ENCODE results near the gene COP1. TPM values are rescaled to one million over a fixed set of nuclear protein-coding genes. Genes with fewer than 3 reads are reported as not detected.
A peak's percentile ranks its signal among the peaks of the same experiment; 100 is the strongest.

The COP1 gene
- total RNA-seq, 1 experiment from 2014 or later: 47.0 TPM

DNA sequence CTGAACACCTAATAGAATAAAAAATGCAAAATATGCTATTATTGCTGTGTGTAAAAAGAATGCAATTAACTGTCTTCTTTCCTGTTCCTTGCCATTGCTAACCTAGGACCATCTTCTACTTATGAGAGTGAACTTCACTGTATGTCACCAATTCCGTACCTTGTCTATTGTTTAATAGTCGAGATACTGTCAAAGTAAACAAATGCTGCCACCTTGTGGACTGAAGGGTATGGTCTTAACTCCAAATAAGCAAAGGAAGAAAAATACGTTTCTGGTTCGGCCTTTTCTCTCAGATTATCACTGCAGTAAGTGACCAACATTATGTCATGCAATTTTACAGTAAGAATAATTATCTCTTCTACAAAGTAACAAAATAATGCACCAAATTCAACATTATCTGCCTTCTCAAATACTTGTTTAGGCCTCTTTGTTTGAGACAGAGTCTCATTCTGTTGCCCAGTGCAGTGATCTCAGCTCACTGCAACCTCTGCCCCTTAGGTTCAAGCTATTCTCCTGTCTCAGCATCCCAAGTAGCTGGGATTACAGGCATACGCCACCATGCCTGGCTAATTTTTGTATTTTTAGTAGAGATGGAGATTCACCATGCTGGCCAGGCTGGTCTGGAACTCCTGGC, 133.4 kb downstream of the COP1 start:
- Mint-ChIP-seq H3K27me3 (ENCODE audit: insufficient read depth, unreplicated experiment) (no peaks in the 10 kb centered on the region), H3K4me1 (ENCODE audit: insufficient read depth, unreplicated experiment) (peaks cover 6% of the 10 kb centered on the region), H3K27ac (ENCODE audit: low read depth, unreplicated experiment) (no peak overlapping the region), H3K36me3 (ENCODE audit: insufficient read depth, unreplicated experiment) (peaks cover 25% of the 10 kb centered on the region), H3K9me3 (ENCODE audit: unreplicated experiment) (peaks cover 8% of the 10 kb centered on the region), H3K4me3 (ENCODE audit: unreplicated experiment) (no peak overlapping the region)
- intact Hi-C loops (cut with micrococcal nuclease): loop anchor here (1.0 to 10.0 kb wide), 7 partner anchors 139 to 921 kb away; no protein-coding TSS in a partner anchor
- ChIA-PET POLR2A (no interaction called here), CTCF (interaction anchor here (0.5 to 3.2 kb wide), 36 partner anchors 8 to 991 kb away, joined by 3 to 34 read pairs (median 3); no protein-coding TSS in a partner anchor)
- DNase-seq (ENCODE audit: unreplicated experiment): peak; percentile 85
- BruUV-seq (replicated peaks): no TSS peak
- TF ChIP-seq, protein P1, sequence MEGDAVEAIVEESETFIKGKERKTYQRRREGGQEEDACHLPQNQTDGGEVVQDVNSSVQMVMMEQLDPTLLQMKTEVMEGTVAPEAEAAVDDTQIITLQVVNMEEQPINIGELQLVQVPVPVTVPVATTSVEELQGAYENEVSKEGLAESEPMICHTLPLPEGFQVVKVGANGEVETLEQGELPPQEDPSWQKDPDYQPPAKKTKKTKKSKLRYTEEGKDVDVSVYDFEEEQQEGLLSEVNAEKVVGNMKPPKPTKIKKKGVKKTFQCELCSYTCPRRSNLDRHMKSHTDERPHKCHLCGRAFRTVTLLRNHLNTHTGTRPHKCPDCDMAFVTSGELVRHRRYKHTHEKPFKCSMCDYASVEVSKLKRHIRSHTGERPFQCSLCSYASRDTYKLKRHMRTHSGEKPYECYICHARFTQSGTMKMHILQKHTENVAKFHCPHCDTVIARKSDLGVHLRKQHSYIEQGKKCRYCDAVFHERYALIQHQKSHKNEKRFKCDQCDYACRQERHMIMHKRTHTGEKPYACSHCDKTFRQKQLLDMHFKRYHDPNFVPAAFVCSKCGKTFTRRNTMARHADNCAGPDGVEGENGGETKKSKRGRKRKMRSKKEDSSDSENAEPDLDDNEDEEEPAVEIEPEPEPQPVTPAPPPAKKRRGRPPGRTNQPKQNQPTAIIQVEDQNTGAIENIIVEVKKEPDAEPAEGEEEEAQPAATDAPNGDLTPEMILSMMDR (IDR thresholded peaks at IDR 0.05; ENCODE audit: unreplicated experiment): peak; percentile 74

DNA sequence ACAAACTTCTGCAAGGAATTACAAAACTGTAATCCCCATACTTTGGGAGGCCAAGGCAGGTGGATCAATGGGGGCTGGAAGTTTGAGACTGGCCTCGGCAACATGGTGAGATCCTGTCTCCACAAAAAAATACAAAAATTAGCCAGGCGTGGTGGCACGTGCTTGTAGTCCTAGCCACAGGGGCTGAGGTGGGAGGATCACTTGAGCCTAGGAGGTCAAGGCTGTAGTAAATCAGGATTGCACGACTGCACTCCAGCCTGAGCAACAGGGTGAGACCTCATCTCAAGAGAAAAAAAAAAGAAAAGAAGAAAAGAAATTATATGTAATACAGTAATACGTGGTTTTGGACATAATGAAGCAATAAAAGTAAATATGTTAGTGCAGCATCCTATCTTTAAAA, 138.2 kb downstream of the COP1 start:
- POLR2A ChIA-PET: no interaction called here
- Mint-ChIP-seq H3K4me3 (ENCODE audit: unreplicated experiment) (no peak overlapping the region), H3K9me3 (ENCODE audit: unreplicated experiment) (no peaks in the 10 kb centered on the region), H3K4me1 (ENCODE audit: insufficient read depth, unreplicated experiment) (peaks cover 6% of the 10 kb centered on the region), H3K27me3 (ENCODE audit: insufficient read depth, unreplicated experiment) (no peaks in the 10 kb centered on the region), H3K27ac (ENCODE audit: low read depth, unreplicated experiment) (no peak overlapping the region), H3K36me3 (ENCODE audit: insufficient read depth, unreplicated experiment) (peaks cover 6% of the 10 kb centered on the region)
- TF ChIP-seq, protein P1 (IDR thresholded peaks at IDR 0.05; ENCODE audit: unreplicated experiment): no peak
- no peak for DNase-seq (ENCODE audit: unreplicated experiment)
- CTCF ChIA-PET: interaction anchor here (2.2 kb wide), 1 partner anchor 695 kb away, joined by 12 read pairs; no protein-coding TSS in a partner anchor
- intact Hi-C loops (cut with micrococcal nuclease): no loop called here
- BruUV-seq (replicated peaks): no TSS peak

DNA sequence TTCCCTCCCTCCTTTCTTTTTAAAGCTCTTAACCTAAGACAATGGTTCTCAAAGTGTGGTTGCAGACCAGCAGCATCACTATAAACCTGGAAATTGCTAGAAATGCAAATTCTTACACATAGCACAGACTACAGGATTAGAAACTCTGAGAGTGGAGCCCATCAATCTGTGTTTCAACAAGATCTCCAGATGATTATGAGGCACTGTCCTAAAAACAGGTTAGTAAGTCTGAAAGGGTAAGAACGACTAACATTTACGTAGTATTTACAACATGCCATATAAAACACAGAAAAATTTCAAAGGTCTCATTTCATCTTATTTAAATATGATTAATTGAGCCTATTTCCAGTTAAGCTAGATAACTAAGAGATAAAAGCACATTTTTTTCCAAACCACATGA, 138.8 kb downstream of the COP1 start:
- TF ChIP-seq, protein P1 (IDR thresholded peaks at IDR 0.05; ENCODE audit: unreplicated experiment): no peak
- CTCF ChIA-PET: no interaction called here
- Mint-ChIP-seq H3K9me3 (ENCODE audit: unreplicated experiment) (no peaks in the 10 kb centered on the region), H3K4me3 (ENCODE audit: unreplicated experiment) (no peak overlapping the region), H3K27ac (ENCODE audit: low read depth, unreplicated experiment) (no peak overlapping the region), H3K27me3 (ENCODE audit: insufficient read depth, unreplicated experiment) (no peaks in the 10 kb centered on the region), H3K4me1 (ENCODE audit: insufficient read depth, unreplicated experiment) (peaks cover under 1% of the 10 kb centered on the region), H3K36me3 (ENCODE audit: insufficient read depth, unreplicated experiment) (peaks cover 6% of the 10 kb centered on the region)
- BruUV-seq (replicated peaks): no TSS peak
- POLR2A ChIA-PET: interaction anchor here (0.7 kb wide), 1 partner anchor 656 kb away, joined by 3 read pairs; no protein-coding TSS in a partner anchor
- intact Hi-C loops (cut with micrococcal nuclease): no loop called here
- DNase-seq (ENCODE audit: unreplicated experiment): no peak

DNA sequence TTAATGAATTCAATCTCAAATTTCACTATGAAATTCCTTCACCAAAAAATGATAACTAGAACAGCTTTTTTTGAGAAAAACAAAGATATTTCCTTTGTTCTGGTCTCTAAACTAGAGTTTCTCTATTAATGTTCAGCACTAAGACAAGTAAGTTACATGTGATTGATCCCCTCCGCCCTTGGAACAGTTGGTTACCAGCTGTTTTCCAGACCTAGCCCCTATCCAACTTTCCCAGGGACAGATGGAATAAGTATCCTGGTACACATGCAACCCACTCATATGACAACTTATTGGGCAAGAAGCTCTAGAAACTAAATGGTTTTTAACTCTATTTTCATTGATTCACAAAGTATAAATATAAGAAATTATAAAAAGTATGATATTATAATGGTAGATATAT, 140.4 kb downstream of the COP1 start:
- ChIA-PET POLR2A (interaction anchor here (0.5 to 1.1 kb wide), 4 partner anchors 12 to 831 kb away, joined by 3 read pairs; no protein-coding TSS in a partner anchor), CTCF (interaction anchor here (0.5 to 2.4 kb wide), 8 partner anchors 8 to 1024 kb away, joined by 3 to 9 read pairs (median 5); no protein-coding TSS in a partner anchor)
- intact Hi-C loops (cut with micrococcal nuclease): no loop called here
- H3K4me1 Mint-ChIP-seq (ENCODE audit: insufficient read depth, unreplicated experiment): no peaks in the 10 kb centered on the region
- BruUV-seq (replicated peaks): no TSS peak
- no peak for DNase-seq (ENCODE audit: unreplicated experiment)
- no peak overlapping the region for H3K4me3 Mint-ChIP-seq (ENCODE audit: unreplicated experiment)
- H3K27ac Mint-ChIP-seq (ENCODE audit: low read depth, unreplicated experiment): no peak overlapping the region
- peaks cover 6% of the 10 kb centered on the region for H3K36me3 Mint-ChIP-seq (ENCODE audit: insufficient read depth, unreplicated experiment)
- TF ChIP-seq, protein P1 (IDR thresholded peaks at IDR 0.05; ENCODE audit: unreplicated experiment): no peak
- H3K9me3 Mint-ChIP-seq (ENCODE audit: unreplicated experiment): no peaks in the 10 kb centered on the region
- H3K27me3 Mint-ChIP-seq (ENCODE audit: insufficient read depth, unreplicated experiment): no peaks in the 10 kb centered on the region
